HepG2 (cell line): Measurements from ENCODE around the gene INAFM2. TPM values are rescaled to one million over a fixed set of nuclear protein-coding genes. Genes with fewer than 3 reads are reported as not detected.
A peak's percentile ranks its signal among the peaks of the same experiment; 100 is the strongest.

ENCODE experiments used
- ARID3A ChIP-seq: IDR thresholded peaks from 2 replicates; pipeline ENCODE4 v1.6.1; 2012; ENCODE audit warnings: low read depth, low read length, improper control_type of control experiment
- CENPBD1 ChIP-seq: sonication (generic); formaldehyde crosslinking; IDR thresholded peaks from 2 replicates; pipeline ENCODE4 v1.8.0; 2022; ENCODE audit warnings: missing genetic modification reagents, low read depth, mild to moderate bottlenecking, borderline replicate concordance
- ELF1 ChIP-seq: sonication (generic); formaldehyde crosslinking; IDR thresholded peaks from 2 replicates; pipeline ENCODE4 v1.4.0; 2020; ENCODE audit warnings: missing genetic modification reagents
- HMGA1 ChIP-seq: sonication (generic); formaldehyde crosslinking; conservative IDR thresholded peaks from 2 replicates; pipeline ENCODE4 v1.4.0; 2020; ENCODE audit warnings: missing genetic modification reagents
- RBM22 ChIP-seq: fragments of 200-400 bp; formaldehyde crosslinking; optimal IDR thresholded peaks from 2 replicates; pipeline ENCODE3; 2017; ENCODE audit warnings: mild to moderate bottlenecking, low read length, moderate library complexity
- REXO4 ChIP-seq: sonication (generic); formaldehyde crosslinking; IDR thresholded peaks from 2 replicates; pipeline ENCODE4 v1.8.0; 2022; ENCODE audit warnings: missing genetic modification reagents, mild to moderate bottlenecking, borderline replicate concordance
- SCMH1 ChIP-seq: sonication (generic); formaldehyde crosslinking; IDR thresholded peaks from 2 replicates; pipeline ENCODE4 v1.9.0; 2021; ENCODE audit warnings: missing genetic modification reagents, mild to moderate bottlenecking, borderline replicate concordance
- THAP7 ChIP-seq: sonication (generic); formaldehyde crosslinking; IDR thresholded peaks from 2 replicates; pipeline ENCODE4 v1.8.1; 2023; ENCODE audit warnings: mild to moderate bottlenecking, missing genetic modification reagents
- YEATS4 ChIP-seq: sonication (generic); formaldehyde crosslinking; IDR thresholded peaks from 2 replicates; pipeline ENCODE4 v1.4.0; 2020; ENCODE audit warnings: missing genetic modification reagents, borderline replicate concordance
- ZBTB7A ChIP-seq: sonication (generic); formaldehyde crosslinking; IDR thresholded peaks from 2 replicates; pipeline ENCODE4 v1.8.0; 2022; ENCODE audit warnings: mild to moderate bottlenecking, missing genetic modification reagents
- ZHX1 ChIP-seq: sonication (generic); formaldehyde crosslinking; IDR thresholded peaks from 2 replicates; pipeline ENCODE4 v1.8.1; 2022; ENCODE audit warnings: low read depth, mild to moderate bottlenecking, missing genetic modification reagents
- ZNF367 ChIP-seq: sonication (generic); formaldehyde crosslinking; IDR thresholded peaks from 2 replicates; pipeline ENCODE4 v1.4.0; 2020; ENCODE audit warnings: missing genetic modification reagents, borderline replicate concordance
- ZNF569 ChIP-seq: sonication (generic); formaldehyde crosslinking; IDR thresholded peaks from 2 replicates; pipeline ENCODE4 v1.5.0; 2020; ENCODE audit warnings: mild to moderate bottlenecking, missing genetic modification reagents, moderate library complexity, borderline replicate concordance
- polyA plus RNA-seq, 8 experiments: library from polyadenylated mRNA; depleted of rRNA in 3 of 8; stranded (reverse) in 7 of 8; unstranded in 1 of 8; fragments of >200 nt; fragmentation: Illumina TruSeq in 4 of 8; extraction: Trizol in 4 of 8; gene quantifications; 2 replicates each; pipeline versions ENCODE4 v1.2.1 to v1.2.3, GENCODE V29; 2011 to 2016; ENCODE audit warnings: low read depth in 4 of 8, missing spikeins in 1 of 8, mixed read lengths in 1 of 8; ENCODE audit not compliant: insufficient read depth in 1 of 8
- total RNA-seq, 5 experiments: library from RNA; depleted of rRNA; stranded (reverse); fragments of >200 nt; fragmentation: Illumina TruSeq; extraction: Trizol; gene quantifications; 2 replicates each; pipeline ENCODE4 v1.2.3, GENCODE V29; 2016; ENCODE audit warnings: low read depth in 1 of 5
- TF ChIP-seq, protein P1 (sequence below): IDR thresholded peaks from 2 replicates; pipeline ENCODE4 v1.6.1; 2012; ENCODE audit warnings: low read length, improper control_type of control experiment
- TF ChIP-seq, protein P2 (sequence below): sonication (generic); formaldehyde crosslinking; IDR thresholded peaks from 2 replicates; pipeline ENCODE4 v1.9.0; 2022; ENCODE audit warnings: missing genetic modification reagents, mild to moderate bottlenecking, borderline replicate concordance

Gene INAFM2
- total and polyA plus RNA-seq, 2 of the 13 experiments (the other 11 are each of a cell fraction or from before 2014, with no cell fraction given): 5.5 to 6.5 TPM

GRCh38 chr15:40323239-40323952 is at the start of gene INAFM2 (continued):
- TF ChIP-seq ZHX1 (CRISPR knock-in tag) (no peak), ZNF569 (CRISPR knock-in tag) (no peak), CENPBD1 (no peak), REXO4 (no peak), YEATS4 (peak; percentile 12), RBM22 (no peak), ELF1 (CRISPR knock-in tag) (peak; percentile 65), ZNF367 (CRISPR knock-in tag) (no peak), HMGA1 (no peak), ARID3A (no peak), ZBTB7A (CRISPR knock-in tag) (no peak), SCMH1 (CRISPR knock-in tag) (no peak), THAP7 (CRISPR knock-in tag) (no peak)
- TF ChIP-seq, protein P1, sequence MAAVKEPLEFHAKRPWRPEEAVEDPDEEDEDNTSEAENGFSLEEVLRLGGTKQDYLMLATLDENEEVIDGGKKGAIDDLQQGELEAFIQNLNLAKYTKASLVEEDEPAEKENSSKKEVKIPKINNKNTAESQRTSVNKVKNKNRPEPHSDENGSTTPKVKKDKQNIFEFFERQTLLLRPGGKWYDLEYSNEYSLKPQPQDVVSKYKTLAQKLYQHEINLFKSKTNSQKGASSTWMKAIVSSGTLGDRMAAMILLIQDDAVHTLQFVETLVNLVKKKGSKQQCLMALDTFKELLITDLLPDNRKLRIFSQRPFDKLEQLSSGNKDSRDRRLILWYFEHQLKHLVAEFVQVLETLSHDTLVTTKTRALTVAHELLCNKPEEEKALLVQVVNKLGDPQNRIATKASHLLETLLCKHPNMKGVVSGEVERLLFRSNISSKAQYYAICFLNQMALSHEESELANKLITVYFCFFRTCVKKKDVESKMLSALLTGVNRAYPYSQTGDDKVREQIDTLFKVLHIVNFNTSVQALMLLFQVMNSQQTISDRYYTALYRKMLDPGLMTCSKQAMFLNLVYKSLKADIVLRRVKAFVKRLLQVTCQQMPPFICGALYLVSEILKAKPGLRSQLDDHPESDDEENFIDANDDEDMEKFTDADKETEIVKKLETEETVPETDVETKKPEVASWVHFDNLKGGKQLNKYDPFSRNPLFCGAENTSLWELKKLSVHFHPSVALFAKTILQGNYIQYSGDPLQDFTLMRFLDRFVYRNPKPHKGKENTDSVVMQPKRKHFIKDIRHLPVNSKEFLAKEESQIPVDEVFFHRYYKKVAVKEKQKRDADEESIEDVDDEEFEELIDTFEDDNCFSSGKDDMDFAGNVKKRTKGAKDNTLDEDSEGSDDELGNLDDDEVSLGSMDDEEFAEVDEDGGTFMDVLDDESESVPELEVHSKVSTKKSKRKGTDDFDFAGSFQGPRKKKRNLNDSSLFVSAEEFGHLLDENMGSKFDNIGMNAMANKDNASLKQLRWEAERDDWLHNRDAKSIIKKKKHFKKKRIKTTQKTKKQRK: no peak
- TF ChIP-seq, protein P2, sequence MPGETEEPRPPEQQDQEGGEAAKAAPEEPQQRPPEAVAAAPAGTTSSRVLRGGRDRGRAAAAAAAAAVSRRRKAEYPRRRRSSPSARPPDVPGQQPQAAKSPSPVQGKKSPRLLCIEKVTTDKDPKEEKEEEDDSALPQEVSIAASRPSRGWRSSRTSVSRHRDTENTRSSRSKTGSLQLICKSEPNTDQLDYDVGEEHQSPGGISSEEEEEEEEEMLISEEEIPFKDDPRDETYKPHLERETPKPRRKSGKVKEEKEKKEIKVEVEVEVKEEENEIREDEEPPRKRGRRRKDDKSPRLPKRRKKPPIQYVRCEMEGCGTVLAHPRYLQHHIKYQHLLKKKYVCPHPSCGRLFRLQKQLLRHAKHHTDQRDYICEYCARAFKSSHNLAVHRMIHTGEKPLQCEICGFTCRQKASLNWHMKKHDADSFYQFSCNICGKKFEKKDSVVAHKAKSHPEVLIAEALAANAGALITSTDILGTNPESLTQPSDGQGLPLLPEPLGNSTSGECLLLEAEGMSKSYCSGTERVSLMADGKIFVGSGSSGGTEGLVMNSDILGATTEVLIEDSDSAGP (CRISPR knock-in tag): peak; percentile 97
